Measurements from ENCODE around the gene ARL2. TPM values are rescaled to one million over a fixed set of nuclear protein-coding genes. Genes with fewer than 3 reads are reported as not detected.

Gene ARL2
- polyA plus RNA-seq, 1 donor (not counting 4 experiments of a cell fraction or from before 2014, with no cell fraction given) = 77.8 TPM

GRCh38 chr11:65035579-65035978, 21.6 kb downstream of the ARL2 start:
- Histone ChIP-seq H3K79me2 (ENCODE audit: control insufficient read depth, insufficient read depth, low read length) (no peaks in the 10 kb centered on the region), H4K20me1 (ENCODE audit: control insufficient read depth, extremely low read depth, insufficient read depth, low read length) (no peaks in the 10 kb centered on the region), H3K9me1 (ENCODE audit: control insufficient read depth, extremely low read depth, insufficient read depth, low read length) (no peaks in the 10 kb centered on the region), H3K4me1 (ENCODE audit: control insufficient read depth, extremely low read depth, insufficient read depth, low read length) (peaks cover 3% of the 10 kb centered on the region), H2AFZ (ENCODE audit: control insufficient read depth, low read length) (no peak overlapping the region), H3K4me2 (ENCODE audit: control insufficient read depth, extremely low read depth, insufficient read depth, low read depth, low read length) (no peak overlapping the region), H3K4me3 (ENCODE audit: control insufficient read depth in 2 of 3, extremely low read depth in 1 of 3, insufficient read depth in 2 of 3, low read depth in 1 of 3, low read length in 3 of 3) (no peak overlapping the region), H3K9ac (ENCODE audit: control insufficient read depth, extremely low read depth, insufficient read depth, low read length) (no peak overlapping the region), H3K27ac (ENCODE audit: control insufficient read depth, insufficient read depth, low read length) (no peak overlapping the region), H3K9me3 (ENCODE audit: control insufficient read depth, low read depth, low read length) (no peaks in the 10 kb centered on the region), H3K27me3 (ENCODE audit: control insufficient read depth, extremely low read depth, insufficient read depth, low read length) (no peaks in the 10 kb centered on the region), H3K36me3 (ENCODE audit: control insufficient read depth in 2 of 2, extremely low read depth in 1 of 2, insufficient read depth in 2 of 2, low read length in 2 of 2) (peaks cover 4 to 17% of the 10 kb centered on the region in 2 experiments)
- dilution Hi-C loops (cut with MboI; ENCODE audit: extremely low pct_ligation_motif_present, low sequenced_read_pairs) = no loop called here
- no peak for FAIRE-seq
- no peak for TF ChIP-seq CTCF (optimal IDR thresholded peaks at IDR 0.05 in 1 of 3, IDR thresholded peaks at IDR 0.05 in 1 of 3, conservative IDR thresholded peaks at IDR 0.05 in 1 of 3; ENCODE audit: extremely low read depth in 1 of 3, insufficient read depth in 2 of 3, low read length in 3 of 3)
- TF ChIP-seq EZH2 (IDR thresholded peaks at IDR 0.05; ENCODE audit: low read length) = no peak
- no peak for DNase-seq (ENCODE audit: low read depth, low spot score)

- H3K9me3 ChIP-seq (ENCODE audit: control insufficient read depth, low read depth, low read length) = no peaks in the 10 kb centered on the region
- no peak overlapping the region for H3K4me3 ChIP-seq (ENCODE audit: control insufficient read depth in 2 of 3, extremely low read depth in 1 of 3, insufficient read depth in 2 of 3, low read depth in 1 of 3, low read length in 3 of 3)
- peaks cover 3 to 17% of the 10 kb centered on the region in 2 experiments for H3K36me3 ChIP-seq (ENCODE audit: control insufficient read depth in 2 of 2, extremely low read depth in 1 of 2, insufficient read depth in 2 of 2, low read length in 2 of 2)
- no peaks in the 10 kb centered on the region for H4K20me1 ChIP-seq (ENCODE audit: control insufficient read depth, extremely low read depth, insufficient read depth, low read length)
- FAIRE-seq = no peak
- no peaks in the 10 kb centered on the region for H3K27me3 ChIP-seq (ENCODE audit: control insufficient read depth, extremely low read depth, insufficient read depth, low read length)
- H3K4me2 ChIP-seq (ENCODE audit: control insufficient read depth, extremely low read depth, insufficient read depth, low read depth, low read length) = no peak overlapping the region
- no peak for DNase-seq (ENCODE audit: low read depth, low spot score)
- dilution Hi-C loops (cut with MboI; ENCODE audit: extremely low pct_ligation_motif_present, low sequenced_read_pairs) = no loop called here
- no peaks in the 10 kb centered on the region for H3K9me1 ChIP-seq (ENCODE audit: control insufficient read depth, extremely low read depth, insufficient read depth, low read length)
- no peak overlapping the region for H2AFZ ChIP-seq (ENCODE audit: control insufficient read depth, low read length)
- H3K4me1 ChIP-seq (ENCODE audit: control insufficient read depth, extremely low read depth, insufficient read depth, low read length) = peaks cover 6% of the 10 kb centered on the region
- H3K79me2 ChIP-seq (ENCODE audit: control insufficient read depth, insufficient read depth, low read length) = peaks cover 3% of the 10 kb centered on the region
- H3K9ac ChIP-seq (ENCODE audit: control insufficient read depth, extremely low read depth, insufficient read depth, low read length) = no peak overlapping the region
- H3K27ac ChIP-seq (ENCODE audit: control insufficient read depth, insufficient read depth, low read length) = no peak overlapping the region
- TF ChIP-seq EZH2 (IDR thresholded peaks at IDR 0.05; ENCODE audit: low read length) (no peak), CTCF (optimal IDR thresholded peaks at IDR 0.05 in 1 of 3, IDR thresholded peaks at IDR 0.05 in 1 of 3, conservative IDR thresholded peaks at IDR 0.05 in 1 of 3; ENCODE audit: extremely low read depth in 1 of 3, insufficient read depth in 2 of 3, low read length in 3 of 3) (no peak)
Observed at GRCh38 chr11:65036931-65037330, 23.0 kb downstream of the ARL2 start.
